Uterus (tissue), 2 donors: ENCODE results near the gene RRAGD.

Experiments used
- POLR2A ChIP-seq, 2 donors: fragments of 450-650 bp; IDR thresholded peaks; one replicate each; pipeline ENCODE4 v1.6.1; 2016; ENCODE audit warnings: antibody characterized with exemption in 2 of 2, mild to moderate bottlenecking in 1 of 2, moderate library complexity in 1 of 2
- TF ChIP-seq, protein P1 (sequence below), 4 experiments: fragments of 200-600 bp in 2 of 4; fragments of 450-650 bp in 2 of 4; sonication (generic) in 2 of 4; IDR thresholded peaks; one replicate each; pipeline ENCODE4 v1.5.1; 2016 to 2019; ENCODE audit warnings: antibody characterized with exemption in 4 of 4, mild to moderate bottlenecking in 2 of 4, moderate library complexity in 1 of 4

DNA sequence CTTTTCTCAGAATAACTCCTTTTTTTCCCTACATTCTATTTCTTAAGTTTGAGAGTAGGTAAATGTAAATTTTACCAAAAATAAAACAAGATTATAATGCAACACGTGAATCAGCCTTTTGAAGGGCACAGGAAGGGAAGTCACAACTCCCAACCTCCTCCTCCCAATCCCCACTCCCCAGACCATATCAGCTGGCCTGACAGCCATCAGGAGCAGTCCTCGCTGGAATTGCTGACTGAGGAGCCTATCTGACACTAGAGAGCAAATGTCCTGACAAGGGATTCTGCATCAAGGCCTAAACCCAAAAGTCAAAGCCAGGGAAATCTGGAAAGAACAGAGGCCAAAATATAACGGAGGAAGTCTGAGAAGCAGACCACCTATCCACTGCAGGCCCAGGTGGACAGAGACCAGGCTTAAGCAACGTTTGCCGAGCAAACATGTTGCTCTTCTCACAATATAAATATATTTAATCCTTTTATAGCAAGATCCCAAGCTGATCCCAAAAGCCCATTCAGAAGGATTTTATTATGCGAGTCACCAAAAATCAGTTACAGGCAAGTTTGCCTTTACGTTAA lies 2.5 kb downstream of the RRAGD start:
- TF ChIP-seq POLR2A (IDR thresholded peaks at IDR 0.05) = no peak
- TF ChIP-seq, protein P1, sequence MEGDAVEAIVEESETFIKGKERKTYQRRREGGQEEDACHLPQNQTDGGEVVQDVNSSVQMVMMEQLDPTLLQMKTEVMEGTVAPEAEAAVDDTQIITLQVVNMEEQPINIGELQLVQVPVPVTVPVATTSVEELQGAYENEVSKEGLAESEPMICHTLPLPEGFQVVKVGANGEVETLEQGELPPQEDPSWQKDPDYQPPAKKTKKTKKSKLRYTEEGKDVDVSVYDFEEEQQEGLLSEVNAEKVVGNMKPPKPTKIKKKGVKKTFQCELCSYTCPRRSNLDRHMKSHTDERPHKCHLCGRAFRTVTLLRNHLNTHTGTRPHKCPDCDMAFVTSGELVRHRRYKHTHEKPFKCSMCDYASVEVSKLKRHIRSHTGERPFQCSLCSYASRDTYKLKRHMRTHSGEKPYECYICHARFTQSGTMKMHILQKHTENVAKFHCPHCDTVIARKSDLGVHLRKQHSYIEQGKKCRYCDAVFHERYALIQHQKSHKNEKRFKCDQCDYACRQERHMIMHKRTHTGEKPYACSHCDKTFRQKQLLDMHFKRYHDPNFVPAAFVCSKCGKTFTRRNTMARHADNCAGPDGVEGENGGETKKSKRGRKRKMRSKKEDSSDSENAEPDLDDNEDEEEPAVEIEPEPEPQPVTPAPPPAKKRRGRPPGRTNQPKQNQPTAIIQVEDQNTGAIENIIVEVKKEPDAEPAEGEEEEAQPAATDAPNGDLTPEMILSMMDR (IDR thresholded peaks at IDR 0.05) = no peak
